Measurements from ENCODE around the gene ATF4.
"Not testable (repeated sequence)": the region's sequence is repeated elsewhere in the genome, so short reads cannot be mapped to it uniquely, and the experiment has no call there.

The ATF4 gene

GRCh38 chr22:39512026-39512425, 8.3 kb upstream of the ATF4 start:
- Mint-ChIP-seq H3K4me1 (peaks cover 26% of the 10 kb centered on the region), H3K27ac (no peak overlapping the region), H3K27me3 (no peaks in the 10 kb centered on the region), H3K4me3 (no peak overlapping the region), H3K9me3 (no peaks in the 10 kb centered on the region), H3K36me3 (peaks cover 36% of the 10 kb centered on the region)
- ATAC-seq (ENCODE audit: low read depth): no peak
- DNase-seq (ENCODE audit: low spot score in 2 of 2): no peak

- H3K4me1 Mint-ChIP-seq: peaks cover 20% of the 10 kb centered on the region
- H3K4me3 Mint-ChIP-seq: no peak overlapping the region
- no peaks in the 10 kb centered on the region for H3K9me3 Mint-ChIP-seq
- H3K27me3 Mint-ChIP-seq: no peaks in the 10 kb centered on the region
- ATAC-seq (ENCODE audit: low read depth) (no peak), DNase-seq (ENCODE audit: low spot score in 2 of 2) (no peak)
- H3K36me3 Mint-ChIP-seq: peaks cover 32% of the 10 kb centered on the region
- H3K27ac Mint-ChIP-seq: peak overlapping the region; percentile 24
Measured at GRCh38 chr22:39513791-39514190, 6.6 kb upstream of the ATF4 start.

GRCh38 chr22:39514373-39514973, 5.9 kb upstream of the ATF4 start:
- peak; percentile 47 for ATAC-seq (ENCODE audit: low read depth)
- H3K36me3 Mint-ChIP-seq: peaks cover 29% of the 10 kb centered on the region
- no peak overlapping the region for H3K27ac Mint-ChIP-seq
- no peak overlapping the region for H3K4me3 Mint-ChIP-seq
- DNase-seq (ENCODE audit: low spot score in 2 of 2): peak; percentile 51 to 70
- H3K27me3 Mint-ChIP-seq: no peaks in the 10 kb centered on the region
- peaks cover 16% of the 10 kb centered on the region for H3K4me1 Mint-ChIP-seq
- no peaks in the 10 kb centered on the region for H3K9me3 Mint-ChIP-seq

GRCh38 chr22:39515266-39516050, 4.9 kb upstream of the ATF4 start:
- DNase-seq (ENCODE audit: low spot score in 2 of 2): no peak
- ATAC-seq (ENCODE audit: low read depth): no peak
- H3K27me3 Mint-ChIP-seq: no peaks in the 10 kb centered on the region
- no peaks in the 10 kb centered on the region for H3K9me3 Mint-ChIP-seq
- peak overlapping the region; percentile 33 for H3K27ac Mint-ChIP-seq
- H3K4me1 Mint-ChIP-seq: peaks cover 13% of the 10 kb centered on the region
- peaks cover 26% of the 10 kb centered on the region for H3K36me3 Mint-ChIP-seq
- no peak overlapping the region for H3K4me3 Mint-ChIP-seq

GRCh38 chr22:39517470-39517869, 2.9 kb upstream of the ATF4 start:
- Mint-ChIP-seq H3K27me3 (no peaks in the 10 kb centered on the region), H3K36me3 (peaks cover 30% of the 10 kb centered on the region), H3K9me3 (no peaks in the 10 kb centered on the region), H3K4me3 (no peak overlapping the region), H3K4me1 (peaks cover 20% of the 10 kb centered on the region), H3K27ac (peak overlapping the region; percentile 31)
- no peak for DNase-seq (ENCODE audit: low spot score in 2 of 2)
- no peak for ATAC-seq (ENCODE audit: low read depth)

GRCh38 chr22:39518144-39518786, 2.1 kb upstream of the ATF4 start:
- DNase-seq (ENCODE audit: low spot score in 2 of 2) (no peak), ATAC-seq (ENCODE audit: low read depth) (no peak)
- Mint-ChIP-seq H3K36me3 (peaks cover 27% of the 10 kb centered on the region), H3K4me1 (peaks cover 27% of the 10 kb centered on the region), H3K27me3 (no peaks in the 10 kb centered on the region), H3K4me3 (peak overlapping the region; percentile 91), H3K9me3 (no peaks in the 10 kb centered on the region), H3K27ac (peak overlapping the region; percentile 31)

- peak overlapping the region; percentile 91 for H3K4me3 Mint-ChIP-seq
- H3K9me3 Mint-ChIP-seq: no peaks in the 10 kb centered on the region
- peaks cover 32% of the 10 kb centered on the region for H3K4me1 Mint-ChIP-seq
- H3K27me3 Mint-ChIP-seq: no peaks in the 10 kb centered on the region
- DNase-seq (ENCODE audit: low spot score in 2 of 2): no peak
- H3K36me3 Mint-ChIP-seq: peaks cover 26% of the 10 kb centered on the region
- no peak for ATAC-seq (ENCODE audit: low read depth)
- peak overlapping the region; percentile 93 for H3K27ac Mint-ChIP-seq
Measured at GRCh38 chr22:39518996-39519680, 1.2 kb upstream of the ATF4 start.

GRCh38 chr22:39519681-39520225, 609 bp upstream of the ATF4 start:
- Mint-ChIP-seq H3K36me3 (peaks cover 23% of the 10 kb centered on the region), H3K9me3 (no peaks in the 10 kb centered on the region), H3K4me3 (peak overlapping the region; percentile 91), H3K4me1 (peaks cover 30% of the 10 kb centered on the region), H3K27ac (peak overlapping the region; percentile 93), H3K27me3 (no peaks in the 10 kb centered on the region)
- DNase-seq (ENCODE audit: low spot score in 2 of 2) (no peak), ATAC-seq (ENCODE audit: low read depth) (peak; percentile 89)

GRCh38 chr22:39521106-39521885, 934 bp downstream of the ATF4 start:
- ATAC-seq (ENCODE audit: low read depth): not testable (repeated sequence)
- H3K4me1 Mint-ChIP-seq: peaks cover 37% of the 10 kb centered on the region

GRCh38 chr22:39522091-39522490, 1.7 kb downstream of the ATF4 start:
- peaks cover 40% of the 10 kb centered on the region for H3K4me1 Mint-ChIP-seq
- peaks cover 24% of the 10 kb centered on the region for H3K36me3 Mint-ChIP-seq
- H3K27ac Mint-ChIP-seq: peak overlapping the region; percentile 93

More at GRCh38 chr22:39521106-39521885, 934 bp downstream of the ATF4 start:
- Mint-ChIP-seq H3K4me3 (peak overlapping the region; percentile 91), H3K27ac (peak overlapping the region; percentile 93), H3K36me3 (peaks cover 22% of the 10 kb centered on the region)
- not testable (repeated sequence) for H3K9me3 Mint-ChIP-seq; DNase-seq (ENCODE audit: low spot score in 2 of 2); H3K27me3 Mint-ChIP-seq

GRCh38 chr22:39522567-39523300, 2.4 kb downstream of the ATF4 start:
- H3K36me3 Mint-ChIP-seq: peaks cover 24% of the 10 kb centered on the region
- no peaks in the 10 kb centered on the region for H3K9me3 Mint-ChIP-seq
- H3K27me3 Mint-ChIP-seq: no peaks in the 10 kb centered on the region
- peak overlapping the region; percentile 91 for H3K4me3 Mint-ChIP-seq
- peaks cover 46% of the 10 kb centered on the region for H3K4me1 Mint-ChIP-seq
- H3K27ac Mint-ChIP-seq: peak overlapping the region; percentile 93
- ATAC-seq (ENCODE audit: low read depth) (no peak), DNase-seq (ENCODE audit: low spot score in 2 of 2) (no peak)

More at GRCh38 chr22:39522091-39522490, 1.7 kb downstream of the ATF4 start:
- H3K9me3 Mint-ChIP-seq; H3K27me3 Mint-ChIP-seq; ATAC-seq (ENCODE audit: low read depth); DNase-seq (ENCODE audit: low spot score in 2 of 2): not testable (repeated sequence)
- peak overlapping the region; percentile 91 for H3K4me3 Mint-ChIP-seq

GRCh38 chr22:39524089-39524752, 3.9 kb downstream of the ATF4 start:
- ATAC-seq (ENCODE audit: low read depth) (no peak), DNase-seq (ENCODE audit: low spot score in 2 of 2) (no peak)
- Mint-ChIP-seq H3K27ac (peak overlapping the region; percentile 74), H3K4me1 (peaks cover 57% of the 10 kb centered on the region), H3K27me3 (no peaks in the 10 kb centered on the region), H3K36me3 (peaks cover 24% of the 10 kb centered on the region), H3K9me3 (no peaks in the 10 kb centered on the region), H3K4me3 (peak overlapping the region; percentile 62)
